ENCODE results near the gene NOX4.
"Not testable (repeated sequence)": the region's sequence is repeated elsewhere in the genome, so short reads cannot be mapped to it uniquely, and the experiment has no call there.

NOX4 gene

GRCh38 chr11:89303029-89303428, 188.1 kb downstream of the NOX4 start:
- DNase-seq (ENCODE audit: low read depth in 2 of 2): not testable (repeated sequence)

- not testable (repeated sequence) for DNase-seq (ENCODE audit: low read depth in 2 of 2)
Measured at GRCh38 chr11:89295023-89295422, 196.2 kb downstream of the NOX4 start.

GRCh38 chr11:89293965-89294679, 197.1 kb downstream of the NOX4 start:
- DNase-seq (ENCODE audit: low read depth in 2 of 2): no peak

GRCh38 chr11:89288004-89288403, 203.2 kb downstream of the NOX4 start:
- DNase-seq (ENCODE audit: low read depth in 2 of 2): not testable (repeated sequence)

GRCh38 chr11:89286601-89287000, 204.6 kb downstream of the NOX4 start:
- DNase-seq (ENCODE audit: low read depth in 2 of 2): not testable (repeated sequence)

GRCh38 chr11:89281032-89281677, 210.0 kb downstream of the NOX4 start:
- not testable (repeated sequence) for DNase-seq (ENCODE audit: low read depth in 2 of 2)

- no peak for DNase-seq (ENCODE audit: low read depth in 2 of 2)
Measured at GRCh38 chr11:89279176-89279575, 212.0 kb downstream of the NOX4 start.

- no peak for DNase-seq (ENCODE audit: low read depth in 2 of 2)
Measured at GRCh38 chr11:89275966-89276365, 215.2 kb downstream of the NOX4 start.
